ENCODE results near the gene BGN. TPM values are rescaled to one million over a fixed set of nuclear protein-coding genes. Genes with fewer than 3 reads are reported as not detected.

The BGN gene
- polyA plus RNA-seq, 3 donors = not detected

GRCh38 chrX:153490217-153490930 is 4.4 kb upstream of the BGN start:
- Mint-ChIP-seq H3K36me3 (no peaks in the 10 kb centered on the region), H3K27ac (no peak overlapping the region), H3K4me3 (no peak overlapping the region), H3K4me1 (peaks cover 2% of the 10 kb centered on the region), H3K9me3 (peaks cover 0 to 8% (median 0%) of the 10 kb centered on the region in 7 donors), H3K27me3 (ENCODE audit: low read depth in 3 of 3) (peaks cover 10 to 18% (median 12%) of the 10 kb centered on the region in 3 donors)
- H3K27me3 ChIP-seq (ENCODE audit: control insufficient read depth in 2 of 2, insufficient read depth in 2 of 2, low read length in 2 of 2) = peaks cover 0 to 4% of the 10 kb centered on the region in 2 donors
- H4K20me1 ChIP-seq (ENCODE audit: insufficient read depth, low read length) = no peaks in the 10 kb centered on the region
- H3K4me3 ChIP-seq (replicated peaks in 1 of 3; ENCODE audit: low read depth in 2 of 3, low read length in 3 of 3) = no peak overlapping the region
- no peak overlapping the region for H3K4me2 ChIP-seq (replicated peaks; ENCODE audit: extremely low read depth, low read length, poor library complexity, severe bottlenecking)
- no peaks in the 10 kb centered on the region for H3K9me3 ChIP-seq (replicated peaks in 1 of 2; ENCODE audit: control insufficient read depth in 1 of 2, insufficient read depth in 1 of 2, low read length in 2 of 2)
- H3K79me2 ChIP-seq (ENCODE audit: insufficient read depth, low read length) = no peaks in the 10 kb centered on the region
- no peaks in the 10 kb centered on the region for H3K4me1 ChIP-seq (ENCODE audit: control insufficient read depth in 1 of 2, insufficient read depth in 2 of 2, low read length in 2 of 2)
- no peak overlapping the region for H3K27ac ChIP-seq (ENCODE audit: low read depth in 1 of 2, low read length in 2 of 2)
- no peak overlapping the region for H3K9ac ChIP-seq (ENCODE audit: insufficient read depth, low read length, poor library complexity, severe bottlenecking)
- 52% methylated on average over 3 of the region's 20 CpGs for WGBS (ENCODE audit: insufficient coverage)
- H3K36me3 ChIP-seq (replicated peaks in 1 of 2; ENCODE audit: control insufficient read depth in 1 of 2, insufficient read depth in 2 of 2, low read length in 2 of 2) = no peaks in the 10 kb centered on the region
- intact Hi-C loops (cut with micrococcal nuclease) = no loop called here
- no peak overlapping the region for H2AFZ ChIP-seq (ENCODE audit: insufficient read depth, low read depth, low read length, poor library complexity, severe bottlenecking)
- no peak for TF ChIP-seq CTCF (IDR thresholded peaks at IDR 0.05)
- no peak for DNase-seq

DNA sequence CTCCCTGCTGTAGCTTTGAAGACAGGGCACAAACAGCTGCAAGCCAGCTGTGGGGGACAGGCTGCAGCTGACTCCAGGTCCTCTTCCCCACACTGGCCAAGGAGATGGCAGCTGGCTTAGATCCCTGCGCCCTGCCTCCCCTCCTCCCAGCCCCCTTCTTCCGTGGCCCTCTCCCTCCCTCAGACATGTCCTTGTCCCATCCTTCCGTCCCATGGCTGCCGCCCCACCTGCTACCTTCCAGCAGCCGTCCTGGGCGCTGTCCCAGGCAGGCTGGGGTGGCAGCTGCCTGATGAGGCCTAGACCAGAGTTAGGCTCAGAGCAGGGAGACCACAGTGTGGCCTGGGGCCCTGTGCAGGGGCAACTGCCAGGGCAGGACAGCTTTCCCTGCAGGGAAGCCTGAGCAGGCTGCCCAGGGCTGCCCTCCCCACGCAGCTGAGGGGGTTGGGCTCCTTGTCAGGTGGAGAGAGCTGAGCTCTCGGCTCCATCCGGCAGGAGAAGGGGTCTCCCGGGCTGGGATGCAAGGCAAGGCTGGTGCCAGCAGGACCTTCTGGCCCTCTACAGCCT is 3.3 kb upstream of the BGN start:
- Histone ChIP-seq H3K27me3 (ENCODE audit: control insufficient read depth in 2 of 2, insufficient read depth in 2 of 2, low read length in 2 of 2) (peaks cover 0 to 8% of the 10 kb centered on the region in 2 donors), H4K20me1 (ENCODE audit: insufficient read depth, low read length) (no peaks in the 10 kb centered on the region), H3K9me3 (replicated peaks in 1 of 2; ENCODE audit: control insufficient read depth in 1 of 2, insufficient read depth in 1 of 2, low read length in 2 of 2) (no peaks in the 10 kb centered on the region), H3K4me2 (replicated peaks; ENCODE audit: extremely low read depth, low read length, poor library complexity, severe bottlenecking) (no peak overlapping the region), H3K36me3 (replicated peaks in 1 of 2; ENCODE audit: control insufficient read depth in 1 of 2, insufficient read depth in 2 of 2, low read length in 2 of 2) (no peaks in the 10 kb centered on the region), H3K27ac (ENCODE audit: low read depth in 1 of 2, low read length in 2 of 2) (no peak overlapping the region), H3K4me1 (ENCODE audit: control insufficient read depth in 1 of 2, insufficient read depth in 2 of 2, low read length in 2 of 2) (no peaks in the 10 kb centered on the region), H2AFZ (ENCODE audit: insufficient read depth, low read depth, low read length, poor library complexity, severe bottlenecking) (no peak overlapping the region), H3K4me3 (replicated peaks in 1 of 3; ENCODE audit: low read depth in 2 of 3, low read length in 3 of 3) (no peak overlapping the region), H3K79me2 (ENCODE audit: insufficient read depth, low read length) (no peaks in the 10 kb centered on the region), H3K9ac (ENCODE audit: insufficient read depth, low read length, poor library complexity, severe bottlenecking) (no peak overlapping the region)
- no peaks in the 10 kb centered on the region for H3K36me3 Mint-ChIP-seq
- TF ChIP-seq CTCF (IDR thresholded peaks at IDR 0.05) = no peak
- peaks cover 15 to 28% (median 16%) of the 10 kb centered on the region in 3 donors for H3K27me3 Mint-ChIP-seq (ENCODE audit: low read depth in 3 of 3)
- no peak for DNase-seq
- H3K4me3 Mint-ChIP-seq = no peak overlapping the region
- peaks cover 0 to 6% (median 0%) of the 10 kb centered on the region in 7 donors for H3K9me3 Mint-ChIP-seq
- WGBS (ENCODE audit: insufficient coverage) = 88% methylated on average over 4 of the region's 10 CpGs
- H3K27ac Mint-ChIP-seq = no peak overlapping the region
- intact Hi-C loops (cut with micrococcal nuclease) = no loop called here
- H3K4me1 Mint-ChIP-seq = peaks cover 2% of the 10 kb centered on the region

Measured in CD14-positive monocyte (primary cell).